ENCODE measurements around the gene EPHB1. TPM values are rescaled to one million over a fixed set of nuclear protein-coding genes. Genes with fewer than 3 reads are reported as not detected.

EPHB1 gene
- total and polyA plus RNA-seq, 2 experiments from 2014 or later = 0.43 to 0.81 TPM

DNA sequence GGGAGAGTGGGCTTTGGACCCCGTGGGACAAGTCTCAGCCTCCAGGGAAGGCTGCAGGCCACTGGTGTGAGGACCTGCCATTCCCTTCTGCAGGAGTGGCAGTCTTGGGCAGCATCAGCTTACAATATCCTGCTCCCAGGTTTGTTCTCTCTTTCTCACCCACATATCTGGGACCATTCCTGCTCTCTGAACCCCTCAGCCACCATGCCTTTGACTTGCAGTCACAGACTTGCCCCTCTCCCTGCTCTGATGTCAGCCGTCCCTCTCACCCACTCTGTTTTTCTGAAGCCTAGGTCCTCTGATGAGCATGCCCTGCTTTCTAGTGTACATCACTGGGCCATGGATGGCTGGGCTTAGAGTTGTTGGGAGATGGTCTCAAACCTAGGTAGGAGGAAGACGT, 282.1 kb downstream of the EPHB1 start:
- Histone ChIP-seq H3K9me2 (ENCODE audit: insufficient read depth) (no peaks in the 10 kb centered on the region), H2AFZ (no peak overlapping the region), H3K9ac (no peak overlapping the region), H3F3A (ENCODE audit: insufficient read depth) (no peaks in the 10 kb centered on the region), H3K27ac (no peak overlapping the region), H3K27me3 (replicated peaks; ENCODE audit: insufficient read depth) (no peaks in the 10 kb centered on the region), H3K9me3 (ENCODE audit: low read depth) (no peaks in the 10 kb centered on the region), H3K79me2 (ENCODE audit: insufficient read depth) (no peaks in the 10 kb centered on the region), H4K20me1 (ENCODE audit: insufficient read depth) (no peaks in the 10 kb centered on the region), H3K4me3 (no peak overlapping the region), H3K4me1 (ENCODE audit: insufficient read depth) (no peaks in the 10 kb centered on the region), H3K4me2 (ENCODE audit: unreplicated experiment) (no peak overlapping the region), H3K36me3 (ENCODE audit: low read depth) (no peaks in the 10 kb centered on the region)
- in situ Hi-C loops (cut with MboI) = no loop called here
- WGBS, 2 experiments (ENCODE audit: low coverage in 1 of 2, low lambda C conversion rate in 2 of 2, missing lambda C conversion rate in 2 of 2) = 26 to 37% methylated on average over 3 of the region's 3 CpGs
- DNase-seq = no peak
- TF ChIP-seq EZH2 (IDR thresholded peaks at IDR 0.05; ENCODE audit: insufficient read depth, poor library complexity, severe bottlenecking) = no peak
- no peak for TF ChIP-seq EZH2phosphoT487 (IDR thresholded peaks at IDR 0.05; ENCODE audit: insufficient read depth, low read depth)

DNA sequence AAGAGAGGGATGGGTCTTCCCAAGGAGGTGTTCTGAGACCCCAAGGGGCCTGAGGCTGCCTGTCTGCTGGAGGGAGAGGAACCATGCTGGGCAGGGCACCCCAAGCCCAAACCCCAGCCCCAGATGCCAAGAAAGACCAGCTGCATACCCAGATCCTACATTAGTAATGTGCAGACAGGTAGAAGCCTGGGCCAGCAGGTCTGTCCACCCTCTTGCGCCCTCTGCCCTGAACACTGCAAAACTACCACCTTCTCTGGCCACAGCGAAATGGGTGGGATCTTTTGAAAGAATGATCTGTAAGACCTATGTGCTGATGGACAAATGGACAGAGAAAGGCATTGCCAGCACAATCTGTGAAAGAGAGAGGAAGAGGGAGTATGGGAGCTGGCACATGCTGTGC, 283.2 kb downstream of the EPHB1 start:
- Histone ChIP-seq H3K4me2 (ENCODE audit: unreplicated experiment) (no peak overlapping the region), H3K27me3 (replicated peaks; ENCODE audit: insufficient read depth) (no peaks in the 10 kb centered on the region), H2AFZ (no peak overlapping the region), H3K4me3 (no peak overlapping the region), H3K9me3 (ENCODE audit: low read depth) (no peaks in the 10 kb centered on the region), H3K36me3 (ENCODE audit: low read depth) (no peaks in the 10 kb centered on the region), H3K79me2 (ENCODE audit: insufficient read depth) (no peaks in the 10 kb centered on the region), H3K4me1 (ENCODE audit: insufficient read depth) (no peaks in the 10 kb centered on the region), H3K9me2 (ENCODE audit: insufficient read depth) (no peaks in the 10 kb centered on the region), H3K9ac (no peak overlapping the region), H4K20me1 (ENCODE audit: insufficient read depth) (no peaks in the 10 kb centered on the region), H3K27ac (no peak overlapping the region), H3F3A (ENCODE audit: insufficient read depth) (no peaks in the 10 kb centered on the region)
- TF ChIP-seq EZH2 (IDR thresholded peaks at IDR 0.05; ENCODE audit: insufficient read depth, poor library complexity, severe bottlenecking) (no peak), EZH2phosphoT487 (IDR thresholded peaks at IDR 0.05; ENCODE audit: insufficient read depth, low read depth) (no peak)
- in situ Hi-C loops (cut with MboI) = no loop called here
- WGBS, 2 experiments (ENCODE audit: low coverage in 1 of 2, low lambda C conversion rate in 2 of 2, missing lambda C conversion rate in 2 of 2) = 76 to 79% methylated on average over 2 of the region's 2 CpGs
- DNase-seq = no peak

- TF ChIP-seq EZH2 (IDR thresholded peaks at IDR 0.05; ENCODE audit: insufficient read depth, poor library complexity, severe bottlenecking) (no peak), EZH2phosphoT487 (IDR thresholded peaks at IDR 0.05; ENCODE audit: insufficient read depth, low read depth) (no peak)
- H3K9ac ChIP-seq = no peak overlapping the region
- H3K27me3 ChIP-seq (replicated peaks; ENCODE audit: insufficient read depth) = no peaks in the 10 kb centered on the region
- H2AFZ ChIP-seq = no peak overlapping the region
- H3K79me2 ChIP-seq (ENCODE audit: insufficient read depth) = no peaks in the 10 kb centered on the region
- WGBS, 2 experiments (ENCODE audit: low coverage in 1 of 2, low lambda C conversion rate in 2 of 2, missing lambda C conversion rate in 2 of 2) = 64% methylated on average over 3 of the region's 3 CpGs
- H3F3A ChIP-seq (ENCODE audit: insufficient read depth) = no peaks in the 10 kb centered on the region
- in situ Hi-C loops (cut with MboI) = no loop called here
- H3K36me3 ChIP-seq (ENCODE audit: low read depth) = no peaks in the 10 kb centered on the region
- no peaks in the 10 kb centered on the region for H4K20me1 ChIP-seq (ENCODE audit: insufficient read depth)
- no peaks in the 10 kb centered on the region for H3K9me2 ChIP-seq (ENCODE audit: insufficient read depth)
- no peaks in the 10 kb centered on the region for H3K9me3 ChIP-seq (ENCODE audit: low read depth)
- no peak overlapping the region for H3K4me2 ChIP-seq (ENCODE audit: unreplicated experiment)
- H3K4me3 ChIP-seq = no peak overlapping the region
- H3K27ac ChIP-seq = no peak overlapping the region
- DNase-seq = no peak
- no peaks in the 10 kb centered on the region for H3K4me1 ChIP-seq (ENCODE audit: insufficient read depth)
These were observed 284.0 kb downstream of the EPHB1 start for GRCh38 chr3:135079095-135079494.

DNA sequence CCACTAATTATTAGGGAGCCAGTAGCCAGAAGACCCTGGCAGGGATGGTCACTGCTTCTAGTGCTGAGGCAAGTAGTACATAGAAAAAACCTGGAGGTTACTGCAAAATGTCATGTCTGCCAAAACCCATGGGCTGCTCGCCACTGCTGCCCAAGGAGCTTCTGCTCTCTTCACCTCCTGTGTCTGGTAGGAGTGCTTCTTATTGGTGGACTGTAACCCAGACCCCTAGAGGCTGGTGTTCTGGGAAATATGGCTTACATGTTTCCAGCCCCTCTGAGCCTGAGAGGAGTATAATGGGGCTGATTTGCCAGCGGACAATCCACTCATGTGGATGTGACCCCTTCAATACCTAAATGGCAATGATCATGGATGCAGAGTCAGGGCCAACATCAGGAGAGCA, 286.4 kb downstream of the EPHB1 start:
- no peaks in the 10 kb centered on the region for H3K9me3 ChIP-seq (ENCODE audit: low read depth)
- DNase-seq = no peak
- H3K4me2 ChIP-seq (ENCODE audit: unreplicated experiment) = no peak overlapping the region
- in situ Hi-C loops (cut with MboI) = no loop called here
- H3F3A ChIP-seq (ENCODE audit: insufficient read depth) = no peaks in the 10 kb centered on the region
- 54 to 73% methylated on average over 2 of the region's 2 CpGs for WGBS, 2 experiments (ENCODE audit: low coverage in 1 of 2, low lambda C conversion rate in 2 of 2, missing lambda C conversion rate in 2 of 2)
- no peak overlapping the region for H2AFZ ChIP-seq
- TF ChIP-seq EZH2phosphoT487 (IDR thresholded peaks at IDR 0.05; ENCODE audit: insufficient read depth, low read depth) (no peak), EZH2 (IDR thresholded peaks at IDR 0.05; ENCODE audit: insufficient read depth, poor library complexity, severe bottlenecking) (no peak)
- no peaks in the 10 kb centered on the region for H3K9me2 ChIP-seq (ENCODE audit: insufficient read depth)
- no peaks in the 10 kb centered on the region for H3K27me3 ChIP-seq (replicated peaks; ENCODE audit: insufficient read depth)
- H4K20me1 ChIP-seq (ENCODE audit: insufficient read depth) = no peaks in the 10 kb centered on the region
- no peaks in the 10 kb centered on the region for H3K79me2 ChIP-seq (ENCODE audit: insufficient read depth)
- H3K9ac ChIP-seq = no peak overlapping the region
- no peak overlapping the region for H3K4me3 ChIP-seq
- no peaks in the 10 kb centered on the region for H3K36me3 ChIP-seq (ENCODE audit: low read depth)
- no peaks in the 10 kb centered on the region for H3K4me1 ChIP-seq (ENCODE audit: insufficient read depth)
- no peak overlapping the region for H3K27ac ChIP-seq

DNA sequence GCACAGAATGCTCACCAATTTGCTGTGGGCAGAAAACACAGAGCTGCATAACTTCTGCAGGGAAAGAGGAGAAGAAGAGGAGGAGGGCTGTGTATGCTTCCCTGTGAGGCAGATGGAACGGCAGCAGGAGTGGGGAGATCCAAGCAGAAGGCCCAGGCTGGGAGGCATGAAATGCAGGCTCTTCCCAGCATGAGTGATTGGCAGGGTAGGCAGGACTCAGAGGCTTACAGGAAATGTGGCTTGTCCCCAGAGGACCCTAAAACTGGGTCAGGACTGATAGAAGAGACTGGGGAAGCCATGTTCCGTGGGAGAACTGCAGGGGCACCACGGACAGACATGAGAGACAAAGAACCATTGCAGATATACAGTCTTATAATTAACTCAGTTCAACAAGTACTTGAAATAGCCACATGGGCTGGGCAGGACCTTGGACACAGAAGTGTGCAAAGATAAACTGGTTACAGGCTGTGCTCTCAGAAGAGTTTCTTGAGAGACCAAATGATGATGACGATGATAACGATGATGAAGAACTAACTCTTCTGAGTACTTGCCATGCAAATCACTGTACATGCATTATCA, 286.9 kb downstream of the EPHB1 start:
- Histone ChIP-seq H3K27me3 (replicated peaks; ENCODE audit: insufficient read depth) (no peaks in the 10 kb centered on the region), H3K27ac (no peak overlapping the region), H3K9ac (no peak overlapping the region), H3K79me2 (ENCODE audit: insufficient read depth) (no peaks in the 10 kb centered on the region), H3F3A (ENCODE audit: insufficient read depth) (no peaks in the 10 kb centered on the region), H3K4me1 (ENCODE audit: insufficient read depth) (no peaks in the 10 kb centered on the region), H3K36me3 (ENCODE audit: low read depth) (no peaks in the 10 kb centered on the region), H3K9me3 (ENCODE audit: low read depth) (no peaks in the 10 kb centered on the region), H3K4me2 (ENCODE audit: unreplicated experiment) (no peak overlapping the region), H3K4me3 (no peak overlapping the region), H2AFZ (no peak overlapping the region), H4K20me1 (ENCODE audit: insufficient read depth) (no peaks in the 10 kb centered on the region), H3K9me2 (ENCODE audit: insufficient read depth) (no peaks in the 10 kb centered on the region)
- WGBS, 2 experiments (ENCODE audit: low coverage in 1 of 2, low lambda C conversion rate in 2 of 2, missing lambda C conversion rate in 2 of 2) = 70 to 77% methylated on average over 5 of the region's 5 CpGs
- in situ Hi-C loops (cut with MboI) = no loop called here
- TF ChIP-seq EZH2 (IDR thresholded peaks at IDR 0.05; ENCODE audit: insufficient read depth, poor library complexity, severe bottlenecking) = no peak
- no peak for TF ChIP-seq EZH2phosphoT487 (IDR thresholded peaks at IDR 0.05; ENCODE audit: insufficient read depth, low read depth)
- no peak for DNase-seq
